HG03139 (cell line): ENCODE results near the gene STX18.
"Not testable (repeated sequence)": the region's sequence is repeated elsewhere in the genome, so short reads cannot be mapped to it uniquely, and the experiment has no call there.

Experiments used
- ATAC-seq: cut with Tn5 transposase; IDR thresholded peaks from one replicate; pipeline ENCODE4 v1.9.1; 2021; ENCODE audit not compliant: unreplicated experiment

Gene STX18

GRCh38 chr4:4510641-4511040 lies 31.2 kb downstream of the STX18 start:
- ATAC-seq: not testable (repeated sequence)

GRCh38 chr4:4509521-4509920 lies 32.3 kb downstream of the STX18 start:
- ATAC-seq: no peak

GRCh38 chr4:4507923-4508322 lies 33.9 kb downstream of the STX18 start:
- no peak for ATAC-seq

GRCh38 chr4:4507403-4507802 lies 34.4 kb downstream of the STX18 start:
- no peak for ATAC-seq

GRCh38 chr4:4506961-4507360 lies 34.9 kb downstream of the STX18 start:
- ATAC-seq: no peak

- not testable (repeated sequence) for ATAC-seq
These were observed 36.6 kb downstream of the STX18 start for GRCh38 chr4:4505211-4505610.

- ATAC-seq: no peak
These were observed 37.1 kb downstream of the STX18 start for GRCh38 chr4:4504783-4505182.

GRCh38 chr4:4502694-4503311 lies 39.0 kb downstream of the STX18 start:
- no peak for ATAC-seq

- ATAC-seq: no peak
These were observed 40.2 kb downstream of the STX18 start for GRCh38 chr4:4501679-4502078.

- no peak for ATAC-seq
These were observed 42.3 kb downstream of the STX18 start for GRCh38 chr4:4499438-4500123.

GRCh38 chr4:4496592-4497372 lies 45.1 kb downstream of the STX18 start:
- no peak for ATAC-seq

- no peak for ATAC-seq
These were observed 47.0 kb downstream of the STX18 start for GRCh38 chr4:4494882-4495281.

- peak; percentile 49 for ATAC-seq
These were observed 49.5 kb downstream of the STX18 start for GRCh38 chr4:4492161-4492847.

- no peak for ATAC-seq
These were observed 50.4 kb downstream of the STX18 start for GRCh38 chr4:4491396-4491893.

- ATAC-seq: no peak
These were observed 51.0 kb downstream of the STX18 start for GRCh38 chr4:4490816-4491215.

GRCh38 chr4:4490041-4490440 lies 51.8 kb downstream of the STX18 start:
- no peak for ATAC-seq

GRCh38 chr4:4488405-4489404 lies 53.1 kb downstream of the STX18 start:
- peak; percentile 62 for ATAC-seq

- ATAC-seq: no peak
These were observed 54.9 kb downstream of the STX18 start for GRCh38 chr4:4486969-4487368.

GRCh38 chr4:4485806-4486205 lies 56.0 kb downstream of the STX18 start:
- no peak for ATAC-seq

GRCh38 chr4:4481399-4481994 lies 60.4 kb downstream of the STX18 start:
- no peak for ATAC-seq
